Caco-2 (cell line): ENCODE results near the gene DTX3. TPM values are rescaled to one million over a fixed set of nuclear protein-coding genes. Genes with fewer than 3 reads are reported as not detected.

ENCODE experiments used
- BruUV-seq: library from RNA; stranded (reverse); fragments of 400-500 nt; replicated peaks from 2 replicates; lab custom pipeline; 2021; lab: Mats Ljungman, UMichigan
- CTCF ChIA-PET: fragments of 300-600 bp; sonication (Branson Sonifier 250); formaldehyde crosslinking; loops from one replicate; lab custom pipeline; 2022; ENCODE audit warnings: antibody characterized with exemption; lab: Charles Lee
- POLR2A ChIA-PET: fragments of 300-600 bp; sonication (Branson Sonifier 250); formaldehyde crosslinking; loops from one replicate; lab custom pipeline; 2022; ENCODE audit warnings: antibody characterized with exemption; lab: Charles Lee
- DNase-seq, 2 experiments: peaks; one replicate each; pipeline versions ENCODE4 v3.0.0 to v3.0.0-alpha.2; 2020 to 2022
- H3K27me3 ChIP-seq: replicated peaks from 2 replicates; pipeline ENCODE4 v1.6.0; 2011; ENCODE audit warnings: low read length; ENCODE audit not compliant: control insufficient read depth, insufficient read depth
- H3K36me3 ChIP-seq: 2 replicates; pipeline ENCODE4 v1.5.1; 2011; ENCODE audit warnings: low read length; ENCODE audit not compliant: control insufficient read depth, insufficient read depth
- H3K4me1 ChIP-seq: fragments of 250-450 bp; sonication (Bioruptor Pico); 2 replicates; pipeline ENCODE4 v1.5.1; 2020; ENCODE audit warnings: mild to moderate bottlenecking
- H3K4me3 ChIP-seq: 2 replicates; pipeline ENCODE4 v1.5.1; 2011; ENCODE audit warnings: low read depth, mild to moderate bottlenecking, control low read depth, low read length
- H3K9me3 ChIP-seq: fragments of 250-450 bp; sonication (Bioruptor Pico); 2 replicates; pipeline ENCODE4 v1.5.1; 2020; ENCODE audit warnings: mild to moderate bottlenecking, moderate library complexity
- H3K27ac Mint-ChIP-seq: one replicate; pipeline ENCODE4 v1.8.0; 2022; ENCODE audit warnings: mixed read lengths; ENCODE audit not compliant: unreplicated experiment
- H3K27me3 Mint-ChIP-seq: one replicate; pipeline ENCODE4 v1.8.0; 2022; ENCODE audit warnings: mixed read lengths; ENCODE audit not compliant: insufficient read depth, unreplicated experiment
- H3K36me3 Mint-ChIP-seq: one replicate; pipeline ENCODE4 v1.8.0; 2022; ENCODE audit warnings: mild to moderate bottlenecking, mixed read lengths; ENCODE audit not compliant: insufficient read depth, unreplicated experiment
- H3K4me1 Mint-ChIP-seq: one replicate; pipeline ENCODE4 v1.8.0; 2022; ENCODE audit warnings: low read depth, mixed read lengths; ENCODE audit not compliant: unreplicated experiment
- H3K4me3 Mint-ChIP-seq: one replicate; pipeline ENCODE4 v1.8.0; 2022; ENCODE audit warnings: mild to moderate bottlenecking, moderate library complexity, mixed read lengths; ENCODE audit not compliant: unreplicated experiment
- H3K9me3 Mint-ChIP-seq: one replicate; pipeline ENCODE4 v1.8.0; 2022; ENCODE audit warnings: mixed read lengths; ENCODE audit not compliant: unreplicated experiment
- CTCF ChIP-seq, 2 experiments: fragments of 200-600 bp in 1 of 2; IDR thresholded peaks; 1 replicate in 1 of 2; 2 replicates in 1 of 2; pipeline versions ENCODE4 v1.5.1 to v1.8.0; 2011 to 2022; ENCODE audit warnings: antibody characterized with exemption in 1 of 2, control low read depth in 1 of 2, inconsistent platforms in 1 of 2, low read depth in 1 of 2, low read length in 1 of 2, mild to moderate bottlenecking in 1 of 2, moderate library complexity in 1 of 2; ENCODE audit not compliant: insufficient read depth in 1 of 2, severe bottlenecking in 1 of 2, unreplicated experiment in 1 of 2
- intact Hi-C: fragments of 100-400 bp; cut with micrococcal nuclease; formaldehyde crosslinking; loops from one replicate; pipeline ENCODE4 v1.10.0; 2022; ENCODE audit not compliant: unreplicated experiment
- total RNA-seq: library from RNA; stranded (reverse); gene quantifications from 2 replicates; pipeline ENCODE4 v1.2.3, GENCODE V29; 2022

The DTX3 gene
- total RNA-seq, 1 experiment from 2014 or later = 20.4 TPM

GRCh38 chr12:57657744-57658143, 53.1 kb downstream of the DTX3 start:
- Mint-ChIP-seq H3K27ac (no peak overlapping the region), H3K27me3 (peaks cover 3% of the 10 kb centered on the region), H3K36me3 (no peaks in the 10 kb centered on the region), H3K4me3 (no peak overlapping the region), H3K4me1 (no peaks in the 10 kb centered on the region), H3K9me3 (no peaks in the 10 kb centered on the region)
- no peaks in the 10 kb centered on the region for H3K4me1 ChIP-seq
- H3K9me3 ChIP-seq = peaks cover 7% of the 10 kb centered on the region
- no peaks in the 10 kb centered on the region for H3K36me3 ChIP-seq
- TF ChIP-seq CTCF (IDR thresholded peaks at IDR 0.05; ENCODE audit: insufficient read depth in 1 of 2, low read depth in 1 of 2, low read length in 1 of 2, severe bottlenecking in 1 of 2, unreplicated experiment in 1 of 2) = no peak
- intact Hi-C loops = no loop called here
- ChIA-PET POLR2A (no interaction called here), CTCF (no interaction called here)
- no peak overlapping the region for H3K4me3 ChIP-seq
- H3K27me3 ChIP-seq = no peaks in the 10 kb centered on the region
- no TSS peak for BruUV-seq
- no peak for DNase-seq

- Mint-ChIP-seq H3K27me3 (peaks cover 3% of the 10 kb centered on the region), H3K9me3 (peaks cover under 1% of the 10 kb centered on the region), H3K4me3 (no peak overlapping the region), H3K27ac (no peak overlapping the region), H3K36me3 (no peaks in the 10 kb centered on the region), H3K4me1 (no peaks in the 10 kb centered on the region)
- no peak for DNase-seq
- Histone ChIP-seq H3K4me1 (no peaks in the 10 kb centered on the region), H3K36me3 (no peaks in the 10 kb centered on the region), H3K4me3 (no peak overlapping the region), H3K27me3 (no peaks in the 10 kb centered on the region), H3K9me3 (peaks cover 7% of the 10 kb centered on the region)
- no TSS peak for BruUV-seq
- TF ChIP-seq CTCF (IDR thresholded peaks at IDR 0.05; ENCODE audit: insufficient read depth in 1 of 2, low read depth in 1 of 2, low read length in 1 of 2, severe bottlenecking in 1 of 2, unreplicated experiment in 1 of 2) = no peak
- CTCF ChIA-PET = interaction anchor here (0.7 kb wide), 1 partner anchor 26 kb away, joined by 4 read pairs; the partner anchor contains the start of gene B4GALNT1
- POLR2A ChIA-PET = no interaction called here
- intact Hi-C loops = no loop called here
These were observed 54.3 kb downstream of the DTX3 start for GRCh38 chr12:57658890-57659289.

Other genes starting within 250 kb of the DTX3 start
- gene R3HDM2, start 173.8 kb upstream of the DTX3 start, total RNA-seq = 33.7 and 36.2 TPM in 2 replicates
- gene INHBC, start 170.0 kb upstream of the DTX3 start, total RNA-seq = not detected in 2 replicates
- 9.1 and 13.9 TPM in 2 replicates for gene INHBE, start 149.5 kb upstream of the DTX3 start, total RNA-seq
- 0.48 and 0.53 TPM in 2 replicates for gene GLI1, start 145.0 kb upstream of the DTX3 start, total RNA-seq
- 0.75 and 1.8 TPM in 2 replicates for gene ARHGAP9, start 125.0 kb upstream of the DTX3 start, total RNA-seq
- gene MARS1, start 116.8 kb upstream of the DTX3 start, total RNA-seq = 515 and 583 TPM in 2 replicates
- 62.7 and 79.2 TPM in 2 replicates for gene DDIT3, start 84.3 kb upstream of the DTX3 start, total RNA-seq
- gene MBD6, start 82.0 kb upstream of the DTX3 start, total RNA-seq = 82.2 and 105 TPM in 2 replicates
- gene DCTN2, start 57.6 kb upstream of the DTX3 start, total RNA-seq = 89.4 and 94.4 TPM in 2 replicates
- 0.05 TPM in 1 of 2 replicates, not detected in the other for gene KIF5A, start 54.8 kb upstream of the DTX3 start, total RNA-seq
- gene PIP4K2C, start 13.6 kb upstream of the DTX3 start, total RNA-seq = 42.0 and 48.0 TPM in 2 replicates
- gene ARHGEF25, start 6.6 kb downstream of the DTX3 start, total RNA-seq = 5.2 and 5.5 TPM in 2 replicates
- 4.2 and 5.7 TPM in 2 replicates for gene B4GALNT1, start 28.4 kb downstream of the DTX3 start, total RNA-seq
- 169 and 182 TPM in 2 replicates for gene OS9, start 89.3 kb downstream of the DTX3 start, total RNA-seq
- gene AGAP2, start 133.9 kb downstream of the DTX3 start, total RNA-seq = 0.09 TPM in 1 of 2 replicates, not detected in the other
- 20.6 and 23.3 TPM in 2 replicates for gene TSPAN31, start 140.2 kb downstream of the DTX3 start, total RNA-seq
- 205 and 210 TPM in 2 replicates for gene CDK4, start 147.5 kb downstream of the DTX3 start, total RNA-seq
- gene MARCHF9, start 150.3 kb downstream of the DTX3 start, total RNA-seq = 11.0 and 12.0 TPM in 2 replicates
- gene CYP27B1, start 162.3 kb downstream of the DTX3 start, total RNA-seq = 6.9 and 7.1 TPM in 2 replicates
- gene METTL1, start 167.3 kb downstream of the DTX3 start, total RNA-seq = 34.1 and 37.8 TPM in 2 replicates
- gene EEF1AKMT3, start 167.8 kb downstream of the DTX3 start, total RNA-seq = 5.0 and 6.7 TPM in 2 replicates
- 48.0 and 57.5 TPM in 2 replicates for gene TSFM, start 178.0 kb downstream of the DTX3 start, total RNA-seq
- 0.84 and 2.3 TPM in 2 replicates for gene AVIL, start 213.9 kb downstream of the DTX3 start, total RNA-seq
- gene CTDSP2, start 241.9 kb downstream of the DTX3 start, total RNA-seq = 103 and 117 TPM in 2 replicates